ENCODE results near the gene ECM2. TPM values are rescaled to one million over a fixed set of nuclear protein-coding genes. Genes with fewer than 3 reads are reported as not detected.

The ECM2 gene
- total and polyA plus RNA-seq, 2 of the 13 experiments (the other 11 are each of a cell fraction or from before 2014, with no cell fraction given) = 0.37 TPM; not detected in 1

- no peak for TF ChIP-seq ZBED4 (CRISPR knock-in tag; IDR thresholded peaks at IDR 0.05; ENCODE audit: borderline replicate concordance)
- TF ChIP-seq ZNF709 (CRISPR knock-in tag; IDR thresholded peaks at IDR 0.05) = no peak
Observed at GRCh38 chr9:92512622-92513021, 23.2 kb downstream of the ECM2 start (continued).

GRCh38 chr9:92510747-92511146 is 25.0 kb downstream of the ECM2 start:
- Histone ChIP-seq H3K9ac (ENCODE audit: insufficient read depth, low read depth, low read length) (no peak overlapping the region), H3K27ac (ENCODE audit: extremely low read length, insufficient read depth, low read length) (no peak overlapping the region), H3K4me2 (ENCODE audit: low read depth, low read length) (no peak overlapping the region), H4K20me1 (ENCODE audit: insufficient read depth, low read length) (no peaks in the 10 kb centered on the region), H3K27me3 (ENCODE audit: control insufficient read depth in 1 of 2, insufficient read depth in 2 of 2, low read length in 2 of 2) (no peaks in the 10 kb centered on the region), H3K36me3 (replicated peaks in 1 of 2; ENCODE audit: control insufficient read depth in 1 of 2, insufficient read depth in 2 of 2, low read length in 2 of 2) (no peaks in the 10 kb centered on the region), H2AFZ (ENCODE audit: low read length) (no peak overlapping the region), H3K4me3 (replicated peaks in 1 of 3; ENCODE audit: insufficient read depth in 1 of 3, low read depth in 2 of 3, low read length in 3 of 3) (no peak overlapping the region), H3K9me3 (ENCODE audit: low read length) (no peaks in the 10 kb centered on the region), H3K4me1 (ENCODE audit: insufficient read depth, low read length) (no peaks in the 10 kb centered on the region), H3K79me2 (ENCODE audit: insufficient read depth, low read length) (no peaks in the 10 kb centered on the region)
- in situ Hi-C loops (cut with HindIII; ENCODE audit: extremely low pct_ligation_motif_present, low pct_unique_long_range_greater_than_20kb) (no loop called here), intact Hi-C loops (cut with micrococcal nuclease; ENCODE audit: unreplicated experiment) (no loop called here)
- FAIRE-seq (no peak), ATAC-seq (no peak), DNase-seq (ENCODE audit: low spot score) (no peak)
- no TSS peak for BruUV-seq (replicated peaks)
- POLR2A ChIA-PET = no interaction called here
- CTCF ChIA-PET (ENCODE audit: low intra/inter-chr PET ratio, low total read pairs) = no interaction called here
- no peak for TF ChIP-seq CSRNP1 (CRISPR knock-in tag; IDR thresholded peaks at IDR 0.05)
- no peak for TF ChIP-seq ZNF143 (CRISPR knock-in tag; IDR thresholded peaks at IDR 0.05)
- TF ChIP-seq NR2F2 (IDR thresholded peaks at IDR 0.05; ENCODE audit: borderline replicate concordance, low read depth) = no peak
- no peak for TF ChIP-seq SNAPC2 (CRISPR knock-in tag; IDR thresholded peaks at IDR 0.05)
- no peak for TF ChIP-seq ZBTB10 (CRISPR knock-in tag; IDR thresholded peaks at IDR 0.05; ENCODE audit: borderline replicate concordance)
- TF ChIP-seq, protein P1, sequence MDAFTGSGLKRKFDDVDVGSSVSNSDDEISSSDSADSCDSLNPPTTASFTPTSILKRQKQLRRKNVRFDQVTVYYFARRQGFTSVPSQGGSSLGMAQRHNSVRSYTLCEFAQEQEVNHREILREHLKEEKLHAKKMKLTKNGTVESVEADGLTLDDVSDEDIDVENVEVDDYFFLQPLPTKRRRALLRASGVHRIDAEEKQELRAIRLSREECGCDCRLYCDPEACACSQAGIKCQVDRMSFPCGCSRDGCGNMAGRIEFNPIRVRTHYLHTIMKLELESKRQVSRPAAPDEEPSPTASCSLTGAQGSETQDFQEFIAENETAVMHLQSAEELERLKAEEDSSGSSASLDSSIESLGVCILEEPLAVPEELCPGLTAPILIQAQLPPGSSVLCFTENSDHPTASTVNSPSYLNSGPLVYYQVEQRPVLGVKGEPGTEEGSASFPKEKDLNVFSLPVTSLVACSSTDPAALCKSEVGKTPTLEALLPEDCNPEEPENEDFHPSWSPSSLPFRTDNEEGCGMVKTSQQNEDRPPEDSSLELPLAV (CRISPR knock-in tag; conservative IDR thresholded peaks at IDR 0.05; ENCODE audit: low read depth) = no peak

Data from HepG2 (cell line).